ENCODE measurements around the gene STX1A. TPM values are rescaled to one million over a fixed set of nuclear protein-coding genes. Genes with fewer than 3 reads are reported as not detected.
A peak's percentile ranks its signal among the peaks of the same experiment; 100 is the strongest.

The STX1A gene
- total RNA-seq, 4 donors from 2014 or later = 2.9 to 9.2 (median 4.6) TPM

- intact Hi-C loops (cut with DNase I; ENCODE audit: low total_unique reads) = loop anchor here (5.0 kb wide), 2 partner anchors 104 to 119 kb away; partner anchors contain the start of gene METTL27
These were observed 18.7 kb upstream of the STX1A start for GRCh38 chr7:73738220-73738611.

GRCh38 chr7:73737491-73738219 lies 18.2 kb upstream of the STX1A start:
- no peak overlapping the region for H3K4me3 ChIP-seq (ENCODE audit: low read depth, poor library complexity, severe bottlenecking)
- intact Hi-C loops (cut with DNase I; ENCODE audit: low total_unique reads) = loop anchor here (5.0 kb wide), 2 partner anchors 105 to 120 kb away; partner anchors contain the start of gene METTL27
- WGBS, 2 donors = 66 to 70% methylated on average over 12 to 17 of the region's 17 CpGs
- TF ChIP-seq POLR2A (IDR thresholded peaks at IDR 0.05) (no peak), CTCF (IDR thresholded peaks at IDR 0.05) (no peak)
- no peak for DNase-seq (ENCODE audit: low spot score in 2 of 2)

More at GRCh38 chr7:73738220-73738611, 18.7 kb upstream of the STX1A start:
- peak in 1 of 2 donors; percentile 88 for DNase-seq (ENCODE audit: low spot score in 2 of 2)
- WGBS, 2 donors = 0 to 1% methylated on average over 23 to 24 of the region's 24 CpGs
- peak overlapping the region; percentile 56 for H3K4me3 ChIP-seq (ENCODE audit: low read depth, poor library complexity, severe bottlenecking)
- TF ChIP-seq CTCF (IDR thresholded peaks at IDR 0.05) (no peak), POLR2A (IDR thresholded peaks at IDR 0.05) (no peak)

GRCh38 chr7:73736885-73737284 lies 17.4 kb upstream of the STX1A start:
- intact Hi-C loops (cut with DNase I; ENCODE audit: low total_unique reads) = loop anchor here (5.0 kb wide), 2 partner anchors 105 to 120 kb away; partner anchors contain the start of gene METTL27
- 91 to 93% methylated on average over 13 to 14 of the region's 14 CpGs for WGBS, 2 donors
- H3K4me3 ChIP-seq (ENCODE audit: low read depth, poor library complexity, severe bottlenecking) = no peak overlapping the region
- DNase-seq (ENCODE audit: low spot score in 2 of 2) = no peak
- TF ChIP-seq CTCF (IDR thresholded peaks at IDR 0.05) (no peak), POLR2A (IDR thresholded peaks at IDR 0.05) (no peak)

GRCh38 chr7:73735528-73735905 lies 16.0 kb upstream of the STX1A start:
- no peak overlapping the region for H3K4me3 ChIP-seq (ENCODE audit: low read depth, poor library complexity, severe bottlenecking)
- no peak for DNase-seq (ENCODE audit: low spot score in 2 of 2)
- 92 to 97% methylated on average over 6 to 8 of the region's 8 CpGs for WGBS, 2 donors
- intact Hi-C loops (cut with DNase I; ENCODE audit: low total_unique reads) = loop anchor here (5.0 kb wide), 2 partner anchors 107 to 122 kb away; partner anchors contain the start of gene METTL27
- TF ChIP-seq POLR2A (IDR thresholded peaks at IDR 0.05) (no peak), CTCF (IDR thresholded peaks at IDR 0.05) (no peak)

GRCh38 chr7:73734619-73735527 lies 15.4 kb upstream of the STX1A start:
- intact Hi-C loops (cut with DNase I; ENCODE audit: low total_unique reads) = loop anchor here (5.0 kb wide), 2 partner anchors 107 to 122 kb away; partner anchors contain the start of gene METTL27
- DNase-seq (ENCODE audit: low spot score in 2 of 2) = peak in 1 of 2 donors; percentile 96
- no peak for TF ChIP-seq POLR2A (IDR thresholded peaks at IDR 0.05)
- TF ChIP-seq CTCF (IDR thresholded peaks at IDR 0.05) = peak in 1 of 3 donors; percentile 20
- 57 to 63% methylated on average over 15 of the region's 16 CpGs for WGBS, 2 donors
- no peak overlapping the region for H3K4me3 ChIP-seq (ENCODE audit: low read depth, poor library complexity, severe bottlenecking)
